ENCODE results near the gene MACROD2.

The MACROD2 gene

GRCh38 chr20:16078172-16078898 is 2083.0 kb downstream of the MACROD2 start:
- no peak for DNase-seq

- no peak for DNase-seq
These were observed 2086.1 kb downstream of the MACROD2 start for GRCh38 chr20:16081421-16081820.

- no peak for DNase-seq
These were observed 2086.8 kb downstream of the MACROD2 start for GRCh38 chr20:16082051-16082550.

GRCh38 chr20:16083639-16084280 is 2088.4 kb downstream of the MACROD2 start:
- DNase-seq, result no peak

- DNase-seq, result no peak
These were observed 2099.9 kb downstream of the MACROD2 start for GRCh38 chr20:16095226-16095625.

GRCh38 chr20:16096756-16097326 is 2101.5 kb downstream of the MACROD2 start:
- DNase-seq, result no peak

- no peak for DNase-seq
These were observed 2102.5 kb downstream of the MACROD2 start for GRCh38 chr20:16097788-16098187.

DNA sequence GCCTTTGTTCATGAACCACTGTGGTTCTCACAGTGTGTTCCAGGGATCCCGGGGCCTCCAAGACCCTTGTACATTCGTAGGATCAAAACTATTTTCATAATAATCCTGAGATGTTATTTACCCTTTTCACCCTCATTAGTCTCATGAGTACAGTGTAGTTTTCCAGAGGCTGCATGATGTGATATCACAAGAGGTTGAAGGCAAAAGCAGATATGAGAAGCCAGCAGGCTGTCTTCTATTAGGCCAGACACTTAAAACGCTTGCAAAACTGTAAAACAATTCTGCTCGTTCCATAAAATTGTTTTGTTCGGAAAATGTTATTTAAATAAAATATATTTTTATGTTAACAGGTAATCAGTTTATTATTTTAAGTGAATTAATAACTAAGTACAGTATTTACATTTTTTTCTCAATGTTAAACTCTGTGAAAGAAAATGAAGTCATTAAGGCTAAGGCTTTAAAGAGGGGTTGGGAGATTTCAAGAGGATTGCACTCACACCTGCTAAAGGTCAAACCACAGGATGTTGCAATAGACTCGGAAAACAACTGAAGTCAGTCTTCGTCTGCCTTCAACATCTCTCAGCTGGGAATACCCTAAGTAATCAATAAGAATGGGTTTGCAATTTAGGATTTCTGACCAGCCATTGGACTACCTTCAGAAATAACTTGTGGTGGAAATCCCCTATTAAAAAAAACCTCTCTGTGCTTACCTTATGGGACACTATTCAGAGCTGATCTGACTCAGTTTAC is 2103.7 kb downstream of the MACROD2 start:
- DNase-seq, result no peak

DNA sequence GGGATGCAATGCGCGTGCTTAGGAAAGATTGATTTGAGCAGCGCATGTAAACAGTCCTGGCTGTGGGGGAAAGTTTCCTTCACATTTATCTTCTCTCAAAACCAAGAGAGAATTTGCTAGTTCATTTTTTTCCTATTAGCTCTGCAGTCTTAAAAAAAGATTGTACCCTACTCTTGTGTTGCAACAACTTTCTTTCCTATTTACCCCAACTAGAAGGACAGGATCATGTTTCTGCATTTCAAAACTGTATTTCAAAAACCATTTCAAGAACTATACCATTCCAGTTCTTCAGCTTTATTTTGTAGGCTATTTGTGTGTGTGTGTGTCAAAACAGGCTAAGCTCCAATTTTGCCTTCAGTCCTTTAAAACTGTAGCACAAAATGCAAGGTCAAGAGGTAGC is 2104.8 kb downstream of the MACROD2 start:
- no peak for DNase-seq

DNA sequence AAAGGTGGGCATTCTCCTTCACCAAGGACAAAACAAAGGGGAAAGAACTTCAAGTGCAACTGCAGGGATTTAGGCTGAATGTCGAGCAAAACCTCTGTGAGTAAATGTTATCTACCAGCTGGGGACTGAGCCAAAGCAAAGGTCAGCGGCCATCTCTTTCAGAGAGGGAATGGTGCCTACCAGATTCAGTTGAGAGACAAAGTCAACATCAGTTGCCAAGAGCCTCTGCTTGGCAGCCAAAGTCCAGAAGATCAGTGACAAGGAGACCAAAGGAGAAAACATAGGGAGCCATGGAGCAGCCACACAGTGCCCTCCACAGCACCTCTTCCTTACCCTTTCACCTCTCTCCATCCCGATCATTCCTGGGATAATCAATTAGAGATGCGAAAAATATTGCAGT is 2105.5 kb downstream of the MACROD2 start:
- no peak for DNase-seq

Data from NCI-H748 treated with DMSO at 0.1 percent for 48 hours (cell line).